NB4 (cell line): ENCODE measurements around the gene WFIKKN1.

Experiments used
- DNase-seq: peaks from one replicate; pipeline ENCODE4 v3.0.0; 2010; ENCODE audit warnings: low read depth
- H3K4me3 ChIP-seq: one replicate; pipeline ENCODE4 v1.5.1; 2011; ENCODE audit warnings: mild to moderate bottlenecking, low read depth, low read length, moderate library complexity
- MYC ChIP-seq: IDR thresholded peaks from 2 replicates; pipeline ENCODE4 v1.6.1; 2011; ENCODE audit warnings: low read depth, low read length
- POLR2A ChIP-seq: IDR thresholded peaks from 2 replicates; pipeline ENCODE4 v1.6.1; 2011; ENCODE audit warnings: mild to moderate bottlenecking; ENCODE audit not compliant: insufficient read length; ENCODE audit errors: extremely low read depth
- TF ChIP-seq, protein P1 (sequence below): IDR thresholded peaks from one replicate; pipeline ENCODE4 v1.5.1; 2012; ENCODE audit warnings: low read depth, low read length
- TF ChIP-seq, protein P2 (sequence below): IDR thresholded peaks from 2 replicates; pipeline ENCODE4 v1.6.1; 2011; ENCODE audit warnings: low read depth, low read length

WFIKKN1 gene

DNA sequence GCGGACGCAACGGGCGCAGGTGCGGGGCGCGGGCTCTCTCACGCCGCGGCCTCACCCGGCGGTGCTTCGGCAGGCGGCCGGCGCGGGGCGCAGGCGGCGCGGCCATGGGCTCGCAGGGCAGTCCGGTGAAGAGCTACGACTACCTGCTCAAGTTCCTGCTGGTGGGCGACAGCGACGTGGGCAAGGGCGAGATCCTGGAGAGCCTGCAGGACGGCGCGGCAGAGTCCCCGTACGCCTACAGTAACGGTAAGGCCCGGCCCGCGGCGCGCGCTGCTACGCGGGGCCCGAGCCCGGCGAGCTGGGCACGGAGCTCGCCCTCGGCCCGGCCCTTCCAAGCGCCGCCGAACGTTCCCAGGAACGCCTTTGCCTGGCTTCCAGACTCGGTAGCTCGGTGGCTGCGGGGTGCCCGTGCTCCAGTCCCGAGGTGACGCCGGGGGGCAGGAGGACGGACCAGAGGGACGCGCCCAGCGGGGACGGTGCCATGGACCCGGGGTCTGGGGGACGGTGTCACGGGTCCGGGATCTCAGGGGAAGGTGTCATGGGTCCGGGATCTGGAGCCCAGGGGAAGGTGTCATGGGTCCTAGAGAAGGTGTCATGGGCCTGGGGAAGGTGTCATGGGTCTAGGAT is 40.5 kb upstream of the WFIKKN1 start:
- no peak for DNase-seq
- H3K4me3 ChIP-seq = peak overlapping the region; percentile 69
- TF ChIP-seq POLR2A (no peak), MYC (peak; percentile 24; the same call in 1 of the 2 replicates)
- TF ChIP-seq, protein P1, sequence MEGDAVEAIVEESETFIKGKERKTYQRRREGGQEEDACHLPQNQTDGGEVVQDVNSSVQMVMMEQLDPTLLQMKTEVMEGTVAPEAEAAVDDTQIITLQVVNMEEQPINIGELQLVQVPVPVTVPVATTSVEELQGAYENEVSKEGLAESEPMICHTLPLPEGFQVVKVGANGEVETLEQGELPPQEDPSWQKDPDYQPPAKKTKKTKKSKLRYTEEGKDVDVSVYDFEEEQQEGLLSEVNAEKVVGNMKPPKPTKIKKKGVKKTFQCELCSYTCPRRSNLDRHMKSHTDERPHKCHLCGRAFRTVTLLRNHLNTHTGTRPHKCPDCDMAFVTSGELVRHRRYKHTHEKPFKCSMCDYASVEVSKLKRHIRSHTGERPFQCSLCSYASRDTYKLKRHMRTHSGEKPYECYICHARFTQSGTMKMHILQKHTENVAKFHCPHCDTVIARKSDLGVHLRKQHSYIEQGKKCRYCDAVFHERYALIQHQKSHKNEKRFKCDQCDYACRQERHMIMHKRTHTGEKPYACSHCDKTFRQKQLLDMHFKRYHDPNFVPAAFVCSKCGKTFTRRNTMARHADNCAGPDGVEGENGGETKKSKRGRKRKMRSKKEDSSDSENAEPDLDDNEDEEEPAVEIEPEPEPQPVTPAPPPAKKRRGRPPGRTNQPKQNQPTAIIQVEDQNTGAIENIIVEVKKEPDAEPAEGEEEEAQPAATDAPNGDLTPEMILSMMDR = no peak
- TF ChIP-seq, protein P2, sequence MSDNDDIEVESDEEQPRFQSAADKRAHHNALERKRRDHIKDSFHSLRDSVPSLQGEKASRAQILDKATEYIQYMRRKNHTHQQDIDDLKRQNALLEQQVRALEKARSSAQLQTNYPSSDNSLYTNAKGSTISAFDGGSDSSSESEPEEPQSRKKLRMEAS = no peak

DNA sequence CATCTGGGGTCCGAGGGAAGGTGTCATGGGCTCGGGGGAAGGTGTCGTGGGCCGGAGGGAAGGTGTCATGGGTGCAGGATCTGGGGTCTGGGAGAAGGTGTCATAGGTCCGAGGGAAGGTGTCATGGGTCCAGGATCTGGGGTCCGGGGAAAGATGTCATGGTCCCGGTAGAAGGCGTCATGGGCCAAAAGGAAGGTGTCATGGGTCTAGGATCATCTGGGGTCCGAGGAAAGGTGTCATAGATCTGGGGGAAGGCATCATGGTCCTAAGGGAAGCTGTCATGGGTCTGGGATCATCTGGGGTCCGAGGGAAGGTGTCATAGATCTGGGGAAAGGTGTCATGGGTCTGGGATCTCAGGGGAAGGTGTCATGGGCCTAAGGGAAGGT is 40.0 kb upstream of the WFIKKN1 start:
- TF ChIP-seq, protein P1 = no peak
- TF ChIP-seq MYC = no peak
- no peak for DNase-seq
- H3K4me3 ChIP-seq = peak overlapping the region; percentile 69

DNA sequence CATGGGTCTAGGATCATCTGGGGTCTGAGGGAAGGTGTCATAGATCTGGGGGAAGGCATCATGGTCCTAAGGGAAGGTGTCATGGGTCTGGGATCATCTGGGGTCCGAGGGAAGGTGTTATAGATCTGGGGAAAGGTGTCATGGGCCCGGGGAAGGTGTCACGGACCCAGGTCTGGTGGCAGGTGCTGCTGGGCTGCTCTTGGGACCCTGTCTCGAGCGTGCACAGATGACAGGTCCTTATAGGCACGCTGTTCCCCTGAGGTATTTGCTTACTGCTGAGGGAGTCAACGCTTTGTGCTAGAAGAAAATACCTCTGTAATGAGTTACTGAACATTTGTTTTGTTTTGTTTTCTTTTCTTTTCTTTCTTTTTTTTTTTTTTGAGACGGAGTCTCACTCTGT is 39.6 kb upstream of the WFIKKN1 start:
- TF ChIP-seq POLR2A = no peak
- TF ChIP-seq MYC = no peak
- TF ChIP-seq, protein P2 = no peak
- TF ChIP-seq, protein P1 = no peak
- no peak for DNase-seq
- H3K4me3 ChIP-seq = peak overlapping the region; percentile 69

DNA sequence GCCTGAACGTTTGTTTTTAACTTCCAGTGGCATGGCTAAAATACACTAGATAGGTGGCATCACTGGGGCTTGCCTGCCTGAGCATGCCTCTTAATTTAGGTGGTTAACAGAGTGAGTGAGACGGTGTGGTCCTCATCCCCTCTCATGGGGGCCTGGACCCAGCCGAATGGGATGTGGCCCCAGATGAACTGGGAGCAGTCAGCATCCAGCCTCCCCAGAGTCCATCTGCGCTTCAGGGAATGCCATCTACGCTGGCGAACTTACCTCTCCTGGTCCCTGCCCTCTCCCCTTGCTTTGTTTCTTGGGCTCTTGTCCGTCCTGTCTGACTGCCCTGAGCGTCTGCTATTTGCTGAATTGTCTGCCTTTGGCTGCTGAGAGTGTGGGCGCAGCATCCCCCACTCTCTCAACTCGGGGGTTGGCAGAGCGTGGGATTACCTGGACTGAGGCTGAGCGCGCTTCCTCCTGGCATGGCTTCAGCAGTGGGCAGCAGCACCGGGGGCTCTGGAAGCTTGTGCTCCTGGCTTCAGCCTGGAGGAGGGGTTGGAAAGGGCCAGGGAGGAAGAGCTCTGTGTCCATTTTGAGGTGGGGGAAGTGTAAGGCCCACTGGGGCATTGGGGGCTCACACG is 38.8 kb upstream of the WFIKKN1 start:
- TF ChIP-seq MYC (no peak), POLR2A (no peak)
- TF ChIP-seq, protein P2 = no peak
- TF ChIP-seq, protein P1 = no peak
- no peak for DNase-seq
- H3K4me3 ChIP-seq = peak overlapping the region; percentile 53

DNA sequence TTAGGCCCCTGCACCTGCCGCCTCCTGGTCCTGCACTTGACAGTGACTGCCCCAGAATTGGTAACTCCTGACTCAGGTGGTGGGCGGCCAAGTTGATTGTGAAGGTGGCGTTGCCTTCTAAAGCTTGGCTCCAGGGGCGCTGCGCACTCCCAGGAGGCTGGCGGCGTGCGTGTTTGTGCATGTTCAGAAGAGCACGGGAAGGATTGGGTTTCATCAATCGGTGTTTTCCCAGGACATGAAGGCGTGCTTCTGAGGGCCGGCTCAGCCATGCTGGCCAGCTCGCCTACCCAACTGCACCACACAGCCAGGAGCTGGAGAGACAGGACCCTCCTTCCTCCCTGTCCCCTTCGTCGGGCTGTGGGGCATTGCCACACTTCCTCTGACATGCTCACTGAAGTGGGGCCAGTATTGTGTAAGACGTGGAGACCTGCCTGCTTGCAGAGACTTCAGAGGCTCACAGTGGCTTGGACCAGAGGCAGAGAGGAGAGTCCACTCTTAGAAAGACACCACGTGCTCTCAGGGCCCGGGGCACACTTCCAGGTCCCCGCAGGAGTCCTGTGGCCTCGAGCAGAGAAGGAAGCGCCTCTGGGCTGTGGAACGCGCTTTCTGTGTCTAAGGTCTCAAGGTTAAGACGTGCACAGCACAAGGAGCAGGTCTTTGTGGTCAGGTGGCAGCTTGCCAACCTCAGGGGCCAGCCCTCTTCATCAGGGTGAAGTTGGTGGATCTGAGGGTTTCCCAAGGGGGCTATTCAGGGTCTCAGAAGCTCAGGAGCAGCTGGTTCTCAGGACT is 38.1 kb upstream of the WFIKKN1 start:
- DNase-seq = peak; percentile 96
- H3K4me3 ChIP-seq = peak overlapping the region; percentile 53
- TF ChIP-seq POLR2A (peak; percentile 57), MYC (peak; percentile 84)
- TF ChIP-seq, protein P2 = peak; percentile 96
- TF ChIP-seq, protein P1 = peak; percentile 29
